Measurements from ENCODE around the gene IRGQ.
A peak's percentile ranks its signal among the peaks of the same experiment; 100 is the strongest.
"Not testable (repeated sequence)": the region's sequence is repeated elsewhere in the genome, so short reads cannot be mapped to it uniquely, and the experiment has no call there.

IRGQ gene

DNA sequence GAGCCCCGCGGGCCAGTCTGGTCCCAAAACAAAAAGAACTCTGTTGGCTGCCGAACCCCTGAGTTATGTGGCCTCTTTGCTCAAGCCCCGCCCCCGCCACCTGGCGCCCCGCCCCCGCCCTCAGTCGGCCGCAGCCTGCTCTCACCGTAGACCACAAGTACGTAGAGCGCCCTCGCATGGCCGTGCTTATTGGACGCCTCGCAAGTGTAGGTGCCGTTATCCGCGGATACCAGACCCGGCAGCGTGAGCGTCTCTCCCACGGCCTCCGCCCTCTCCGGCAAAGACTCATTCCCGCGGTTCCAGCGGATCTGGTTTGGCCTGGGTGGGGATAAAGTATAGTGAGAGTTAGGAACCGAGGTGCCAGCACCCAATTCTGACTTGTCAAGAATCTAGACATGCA lies 29.0 kb upstream of the IRGQ start:
- no peak overlapping the region for H3K4me3 ChIP-seq (ENCODE audit: low read depth, low read length)

DNA sequence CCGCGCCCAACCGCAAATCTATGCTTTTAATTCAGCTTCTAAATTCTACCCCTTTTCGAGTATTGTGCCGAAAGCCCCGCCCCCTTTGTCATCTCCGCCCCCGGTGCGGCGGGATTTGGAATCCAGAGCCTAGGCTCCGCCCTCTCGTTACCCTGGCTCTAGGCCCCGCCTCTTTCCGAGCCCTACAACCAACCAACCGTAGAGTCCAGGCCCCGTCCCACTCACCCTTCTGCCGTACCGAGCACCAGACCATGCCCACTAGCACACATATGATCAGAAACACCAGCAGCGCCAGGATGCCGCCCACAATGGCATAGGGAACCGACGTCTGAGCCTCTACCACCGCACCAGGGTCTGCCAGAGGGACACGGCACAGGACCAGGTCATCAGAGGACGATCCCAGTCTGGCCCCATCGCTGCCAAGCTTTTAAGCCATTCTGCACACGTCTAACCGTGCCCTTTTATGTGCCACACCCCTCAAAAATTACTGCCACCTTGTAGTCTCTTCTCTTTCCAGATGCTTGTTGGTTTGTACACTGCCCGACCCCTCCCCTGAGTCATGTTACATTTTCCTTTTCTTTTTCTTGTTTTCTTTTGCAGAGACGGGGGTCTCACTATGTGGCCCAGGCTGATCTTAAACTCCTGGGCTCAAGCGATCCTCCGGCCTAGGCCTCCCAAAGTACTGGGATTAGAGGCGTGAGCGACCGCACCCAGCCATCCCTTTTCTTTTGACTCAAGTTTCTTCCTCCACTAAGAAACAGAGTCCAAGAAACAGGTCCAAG lies 28.1 kb upstream of the IRGQ start:
- H3K4me3 ChIP-seq (ENCODE audit: low read depth, low read length) = no peak overlapping the region

DNA sequence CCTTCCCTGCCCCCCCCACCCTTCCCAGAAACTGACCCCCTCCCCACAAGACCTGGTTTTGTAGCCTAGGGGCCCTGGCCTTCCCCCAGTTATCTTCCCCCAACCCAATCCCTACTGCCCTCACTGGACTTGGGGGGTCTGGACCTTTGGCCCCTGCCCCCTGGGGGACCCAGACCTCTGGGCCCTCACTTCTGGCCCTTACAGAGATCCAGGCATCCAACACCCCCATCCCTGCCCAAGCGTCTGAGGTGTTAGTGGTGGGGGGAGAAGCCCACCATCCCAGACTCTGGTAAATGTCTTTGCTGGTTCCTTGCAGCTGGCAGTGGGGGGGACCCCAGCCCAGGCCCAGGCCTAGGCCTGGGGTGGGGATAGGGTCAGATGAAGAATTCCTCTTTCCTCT lies 27.0 kb upstream of the IRGQ start:
- no peak overlapping the region for H3K4me3 ChIP-seq (ENCODE audit: low read depth, low read length)

DNA sequence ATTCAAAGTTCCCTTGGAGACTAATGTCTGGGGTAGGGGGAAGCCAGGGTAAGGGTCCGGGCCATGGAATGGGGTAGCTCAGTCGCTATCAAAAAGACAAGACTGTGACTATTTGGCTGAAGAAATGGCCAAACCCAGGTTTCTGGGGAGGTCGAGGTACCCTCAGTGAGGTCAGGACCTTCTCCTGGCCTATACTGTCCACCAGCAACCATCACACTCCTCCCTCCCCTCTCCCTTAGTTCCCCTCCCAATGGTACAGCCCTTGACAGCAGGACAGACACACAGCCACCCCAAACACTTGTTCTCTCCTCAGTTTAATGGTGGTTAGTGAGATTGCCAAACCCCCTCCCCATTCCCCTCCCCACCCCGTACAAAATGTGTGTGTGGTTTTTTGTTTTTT lies 26.1 kb upstream of the IRGQ start:
- H3K4me3 ChIP-seq (ENCODE audit: low read depth, low read length) = no peak overlapping the region

DNA sequence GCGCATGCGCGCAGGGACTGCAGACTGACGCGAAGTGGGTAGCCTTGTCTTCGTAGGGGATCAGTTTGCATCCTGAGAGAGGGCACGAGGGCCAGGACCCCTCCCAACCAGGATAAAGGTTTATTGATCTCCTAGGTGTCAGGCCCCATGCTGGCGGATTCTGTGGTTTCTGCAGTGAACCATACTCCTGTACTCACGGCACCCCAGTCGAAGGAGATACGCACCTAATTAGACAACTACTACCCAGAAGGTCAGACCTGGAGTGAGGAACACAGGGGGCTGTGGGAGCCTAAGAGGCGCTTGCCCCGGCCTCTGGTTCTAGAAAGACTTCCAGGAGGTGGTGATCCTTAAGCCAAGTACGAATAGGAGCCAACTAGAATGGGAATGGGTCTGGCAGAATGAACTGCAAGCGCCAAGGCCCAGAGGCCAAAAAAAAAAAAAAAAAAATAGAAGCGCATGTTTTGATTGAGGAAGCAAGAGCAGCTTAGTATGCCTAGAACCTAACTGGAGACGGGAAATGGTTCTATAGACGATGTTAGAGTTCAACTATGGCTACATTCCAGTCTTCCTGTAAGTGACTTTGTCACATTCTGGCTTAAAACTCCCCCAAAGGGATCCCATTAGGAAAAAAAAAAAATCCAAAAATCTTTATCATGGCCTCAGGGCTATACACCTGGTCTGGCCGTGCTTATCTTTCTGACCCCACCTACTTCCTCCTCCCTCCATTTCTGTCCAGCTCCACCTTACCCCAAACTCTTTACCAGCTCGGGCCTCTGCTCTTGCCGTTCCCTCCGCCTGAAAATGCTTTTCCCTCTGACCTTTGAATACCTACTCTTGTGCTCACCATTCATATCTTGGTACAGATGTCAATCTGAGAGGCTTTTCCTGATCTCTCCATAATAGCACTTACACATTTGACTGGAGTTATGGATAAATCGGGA lies 24.4 kb upstream of the IRGQ start:
- peak overlapping the region; percentile 77 for H3K4me3 ChIP-seq (ENCODE audit: low read depth, low read length)

DNA sequence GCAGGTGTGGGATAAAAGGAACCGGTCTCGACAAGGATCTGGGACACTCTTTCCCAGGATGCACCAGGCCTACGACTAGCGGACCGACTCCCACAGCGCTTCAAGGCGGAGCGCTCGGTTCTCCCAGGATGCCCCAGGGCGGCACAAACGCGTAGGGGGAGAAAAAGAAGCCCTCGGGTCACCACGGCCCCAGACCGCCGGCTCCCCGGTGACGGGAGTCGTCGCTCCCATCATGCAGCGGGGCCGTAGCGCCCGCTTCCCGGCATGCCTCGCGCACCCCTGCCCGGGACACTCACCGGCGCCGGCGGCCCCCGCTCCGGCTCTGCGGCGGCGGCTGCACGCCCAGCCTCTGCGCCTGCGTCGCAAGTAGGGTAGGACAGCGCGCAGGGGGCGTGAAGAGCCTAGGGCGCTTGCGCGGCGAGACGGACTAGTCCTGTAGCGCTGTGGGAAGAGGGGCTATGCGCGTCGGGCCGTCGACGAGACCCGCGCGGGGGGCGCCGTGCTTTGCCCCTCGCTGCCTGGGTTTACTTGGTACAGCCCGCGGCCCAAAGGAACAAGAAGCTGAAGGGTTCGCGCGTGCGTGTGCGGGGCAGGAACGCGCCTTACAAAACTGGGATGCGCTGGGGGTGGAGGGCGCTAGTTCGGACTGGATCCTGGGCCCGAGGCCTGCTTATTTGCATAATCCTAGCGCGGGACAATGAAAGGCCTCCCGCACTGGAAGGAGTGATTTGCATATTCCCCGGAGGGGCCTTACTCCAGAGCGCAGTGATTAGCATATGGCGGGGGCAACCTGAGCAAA lies 23.5 kb upstream of the IRGQ start, which contains the start of gene ZNF428:
Gene ZNF428 (minus strand): TSS at position 368 of the 799 bp plus-strand sequence. CDS start 5,325 bp downstream, outside the sequence.
- H3K4me3 ChIP-seq (ENCODE audit: low read depth, low read length) = peak within 1 kb of the TSS; percentile 77

DNA sequence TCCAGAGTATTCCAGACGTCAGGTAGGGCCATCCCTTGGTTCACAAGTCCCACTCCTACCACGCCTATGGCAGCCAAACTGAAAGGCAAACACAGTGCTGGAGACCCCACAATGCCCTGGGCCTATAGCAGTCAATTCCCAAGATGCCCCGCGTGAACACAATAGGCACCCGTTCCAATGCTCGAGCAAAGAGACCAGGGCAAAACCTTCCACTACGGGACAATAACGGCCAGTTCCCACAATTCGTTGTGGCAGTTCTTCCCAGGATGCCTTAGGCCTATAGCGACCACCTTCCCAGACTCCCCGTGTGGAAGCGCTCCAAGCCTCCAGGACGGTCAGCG lies 23.0 kb upstream of the IRGQ start:
- peak overlapping the region; percentile 77 for H3K4me3 ChIP-seq (ENCODE audit: low read depth, low read length)

DNA sequence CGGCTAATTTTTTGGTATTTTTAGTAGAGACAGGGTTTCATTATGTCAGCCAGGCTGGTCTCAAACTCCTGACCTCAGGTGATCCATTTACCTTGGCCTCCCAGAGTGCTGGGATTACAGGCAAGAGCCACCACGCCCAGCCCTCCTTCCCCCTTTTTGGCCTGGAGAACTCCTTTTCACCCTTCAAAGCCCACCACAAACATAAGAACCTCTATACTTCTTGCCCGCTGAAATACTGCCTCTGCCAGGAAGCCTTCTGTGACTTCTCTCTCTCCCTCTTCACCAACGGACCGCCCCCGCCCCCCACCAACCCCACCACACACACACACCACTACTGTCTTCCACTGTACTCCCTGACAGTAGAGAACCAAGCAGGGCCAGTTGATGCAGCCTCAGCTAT lies 21.0 kb upstream of the IRGQ start:
- no peak overlapping the region for H3K4me3 ChIP-seq (ENCODE audit: low read depth, low read length)

DNA sequence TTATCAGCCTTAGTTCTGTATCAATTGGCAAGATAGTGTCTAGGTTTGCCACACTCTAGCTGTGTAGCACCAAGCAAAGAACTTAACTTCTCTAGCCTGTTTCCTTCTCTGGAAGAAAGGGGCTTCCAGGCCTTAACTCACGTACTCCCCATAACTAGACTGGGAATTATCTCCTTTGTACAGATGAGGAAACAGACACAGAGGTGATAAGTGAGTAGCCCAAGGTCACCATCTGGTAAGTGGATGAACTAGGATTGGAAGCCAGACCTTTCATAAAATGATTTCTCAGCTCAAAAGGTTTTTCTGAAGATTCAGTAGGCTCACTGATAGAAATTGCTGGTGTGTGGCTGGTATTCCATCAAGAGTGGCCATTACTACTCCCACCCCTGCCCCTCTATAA lies 20.4 kb upstream of the IRGQ start:
- H3K4me3 ChIP-seq (ENCODE audit: low read depth, low read length) = no peak overlapping the region

DNA sequence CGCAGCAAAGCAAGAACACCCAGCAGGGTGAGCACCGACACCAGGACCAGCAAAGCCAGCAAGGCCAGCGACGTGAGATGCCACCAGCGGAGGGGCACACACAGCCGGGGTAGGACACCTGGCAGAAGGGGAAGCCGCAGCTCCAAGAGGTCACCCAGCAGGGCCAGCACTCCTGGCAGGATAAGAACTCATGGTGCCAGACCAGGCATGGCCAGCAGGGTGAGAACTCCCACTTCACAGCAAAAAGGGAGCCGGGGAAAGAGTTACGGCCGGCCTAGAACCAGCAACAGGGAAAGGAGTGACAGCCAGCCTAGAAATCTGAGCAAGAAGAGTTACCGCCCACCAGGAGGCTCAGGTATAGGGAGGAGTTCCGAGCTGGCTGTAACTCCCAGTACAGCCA lies 16.4 kb upstream of the IRGQ start:
- H3K4me3 ChIP-seq (ENCODE audit: low read depth, low read length) = no peak overlapping the region

DNA sequence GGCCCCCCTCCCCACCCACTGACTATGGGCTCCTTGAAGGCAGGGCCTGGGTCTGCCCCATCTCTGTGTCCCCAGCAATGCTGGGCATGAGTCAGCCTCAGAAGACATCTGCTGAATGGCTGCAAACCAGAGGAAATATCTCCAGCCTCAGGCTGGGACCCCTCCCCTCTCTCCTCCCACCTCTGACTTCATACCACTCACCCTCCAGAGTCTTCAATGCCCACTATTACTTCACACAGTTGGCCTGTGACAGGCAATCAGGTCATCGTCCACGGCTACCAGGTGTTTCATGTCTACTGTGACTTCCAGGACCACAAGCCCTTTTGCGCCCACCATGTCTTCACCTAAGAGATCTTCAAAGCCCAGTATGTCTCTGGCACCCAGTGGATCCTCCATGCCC lies 15.9 kb upstream of the IRGQ start, which contains the start of gene SRRM5:
Gene SRRM5 (plus strand): TSS at position 301 of the 400 bp plus-strand sequence. CDS start 34 bp downstream, at position 335.
- H3K4me3 ChIP-seq (ENCODE audit: low read depth, low read length) = no peak within 1 kb of the TSS

DNA sequence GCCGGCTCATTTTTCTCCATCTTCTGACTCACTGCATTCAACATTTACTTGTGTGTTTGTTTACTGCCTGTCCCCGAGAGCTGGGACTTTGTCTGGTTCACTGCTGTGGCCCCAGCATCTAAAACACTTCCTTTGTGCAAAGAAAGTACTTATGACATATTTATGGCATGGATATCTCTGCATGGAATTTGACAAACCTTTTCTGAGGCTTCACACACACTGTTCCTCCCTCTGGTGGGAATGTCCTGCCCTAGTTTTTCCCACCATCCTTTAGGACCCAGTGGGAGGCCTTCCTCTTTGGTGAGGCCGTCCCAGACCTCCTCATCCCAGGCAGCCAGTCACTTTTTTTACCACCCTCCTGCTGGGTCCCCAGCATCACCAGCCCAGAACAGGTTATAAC lies 14.6 kb upstream of the IRGQ start:
- no peak overlapping the region for H3K4me3 ChIP-seq (ENCODE audit: low read depth, low read length)

DNA sequence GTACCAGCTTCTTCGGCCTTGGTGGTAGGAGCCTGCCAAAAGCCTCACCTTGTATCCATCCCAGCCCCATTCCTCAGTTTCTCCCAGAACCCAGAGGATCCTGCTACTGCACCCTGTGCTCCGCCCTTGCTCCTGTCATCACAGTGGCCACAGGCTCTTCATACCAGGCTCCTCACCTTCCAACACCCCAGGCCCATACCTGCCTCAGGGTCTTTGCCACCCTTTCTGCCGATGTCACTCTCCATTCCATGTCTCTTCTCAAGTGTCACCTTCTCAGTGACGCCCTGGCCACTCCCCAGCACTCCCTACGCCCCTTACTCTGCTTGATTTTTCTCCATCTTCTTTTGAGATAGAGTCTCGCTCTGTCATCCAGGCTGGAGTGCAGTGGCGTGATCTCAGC lies 13.9 kb upstream of the IRGQ start:
- H3K4me3 ChIP-seq (ENCODE audit: low read depth, low read length) = no peak overlapping the region

DNA sequence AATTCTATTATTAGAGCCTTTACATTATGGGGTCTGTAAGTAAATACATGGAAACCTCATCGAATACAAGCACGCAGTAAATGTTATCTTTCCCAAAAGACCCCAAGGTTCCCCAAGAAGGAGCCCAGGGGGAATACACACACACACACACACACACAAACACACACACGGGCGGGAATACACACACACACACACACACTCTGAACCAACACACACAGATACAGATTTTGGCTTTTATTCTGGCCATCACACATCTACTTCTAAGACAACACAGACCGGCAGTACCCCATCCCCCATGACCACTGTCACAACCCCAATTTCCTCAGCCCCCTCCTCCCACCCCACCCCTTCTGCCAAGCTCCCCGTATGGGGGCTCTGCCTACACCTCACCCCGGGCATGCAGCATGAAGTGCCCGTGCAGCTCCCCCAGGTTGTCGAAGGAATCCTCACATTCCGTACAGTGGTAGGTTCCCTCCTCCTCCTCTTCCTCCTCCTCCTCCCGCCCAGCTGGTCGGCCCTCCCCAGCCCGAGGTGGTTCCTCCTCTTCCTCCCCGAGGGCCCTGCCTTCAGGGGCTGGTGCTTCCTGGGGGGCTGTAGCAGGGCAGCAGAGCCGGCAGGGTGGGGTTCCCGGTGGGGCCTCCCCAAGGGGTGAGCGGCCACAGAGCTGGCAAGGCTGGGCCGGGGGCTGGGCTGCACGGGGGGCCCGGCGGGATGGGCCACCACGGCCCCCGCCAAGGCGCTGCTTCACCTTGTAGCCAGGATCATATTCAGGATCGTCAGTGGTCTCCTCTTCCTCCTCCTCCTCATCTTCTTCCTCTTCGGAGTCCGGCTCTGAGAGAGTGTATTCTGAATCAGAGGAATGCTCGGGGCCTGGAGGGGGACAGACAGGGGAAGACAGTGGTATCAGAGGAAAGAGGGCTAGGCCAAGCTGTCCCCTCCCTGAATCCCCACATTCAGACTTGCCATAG lies 11.6 kb upstream of the IRGQ start:
- H3K4me3 ChIP-seq (ENCODE audit: low read depth, low read length) = no peak overlapping the region

DNA sequence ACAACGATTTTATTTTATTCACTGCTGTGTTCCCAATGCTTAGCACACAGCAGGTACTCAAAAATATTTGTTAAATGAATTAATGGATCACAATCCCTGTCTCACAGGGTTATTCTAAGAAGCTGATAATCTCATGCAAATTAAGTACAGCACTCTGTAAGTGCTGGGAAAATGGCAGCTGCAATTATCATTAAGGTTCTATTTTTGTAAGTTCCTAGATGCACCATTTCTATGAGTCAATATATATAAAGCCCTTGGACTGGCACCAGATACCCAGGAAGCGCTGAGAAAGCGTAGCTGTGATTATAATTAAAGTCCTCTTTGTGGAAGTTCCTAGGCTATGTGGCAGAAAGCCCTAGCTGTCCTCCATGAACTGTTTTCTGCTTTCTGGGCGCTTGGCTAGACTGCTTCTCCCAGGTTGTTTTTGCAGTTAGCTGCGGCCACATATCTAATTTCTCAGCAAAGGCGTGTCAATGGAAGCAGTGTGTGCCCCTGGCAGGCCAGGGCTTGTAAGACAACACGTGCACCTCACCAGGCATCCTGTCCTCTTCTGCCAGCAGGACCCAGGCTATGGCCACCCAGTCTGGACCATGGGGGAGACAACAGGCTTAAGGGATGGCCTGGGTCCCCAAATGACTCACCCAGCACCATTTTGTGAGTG lies 10.8 kb upstream of the IRGQ start:
- no peak overlapping the region for H3K4me3 ChIP-seq (ENCODE audit: low read depth, low read length)

DNA sequence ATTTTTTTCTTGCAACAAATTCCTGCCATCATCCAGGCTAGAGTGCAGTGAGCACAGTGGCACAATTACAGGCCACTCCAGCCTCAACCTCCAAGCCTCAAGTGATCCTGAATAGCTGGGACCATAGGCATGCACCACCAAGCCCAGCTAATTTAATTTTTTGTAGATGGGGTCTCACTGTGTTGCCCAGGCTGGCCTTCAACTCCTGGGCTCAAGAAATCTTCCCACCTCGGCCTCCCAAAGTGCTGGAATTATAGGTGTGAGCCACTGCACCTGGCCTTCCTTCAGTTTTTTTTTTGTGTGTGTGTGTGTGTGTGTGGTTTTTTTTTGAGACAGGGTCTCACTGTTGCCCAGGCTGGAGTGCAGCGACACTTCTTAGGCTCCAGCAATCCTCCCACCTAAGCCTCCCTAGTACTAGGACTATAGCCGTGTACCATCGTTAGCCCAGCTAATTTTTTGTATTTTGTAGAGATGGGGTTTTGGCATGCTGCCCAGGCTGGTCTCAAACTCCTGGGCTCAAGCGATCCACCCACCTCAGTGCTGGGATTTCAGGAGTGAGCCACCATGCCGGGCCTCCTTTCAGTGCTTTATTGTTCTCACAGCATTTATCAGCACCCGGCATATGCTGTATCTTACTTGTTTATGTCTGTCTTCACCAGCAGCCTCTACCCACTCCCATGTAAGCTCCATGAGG lies 10.1 kb upstream of the IRGQ start:
- H3K4me3 ChIP-seq (ENCODE audit: low read depth, low read length) = no peak overlapping the region

DNA sequence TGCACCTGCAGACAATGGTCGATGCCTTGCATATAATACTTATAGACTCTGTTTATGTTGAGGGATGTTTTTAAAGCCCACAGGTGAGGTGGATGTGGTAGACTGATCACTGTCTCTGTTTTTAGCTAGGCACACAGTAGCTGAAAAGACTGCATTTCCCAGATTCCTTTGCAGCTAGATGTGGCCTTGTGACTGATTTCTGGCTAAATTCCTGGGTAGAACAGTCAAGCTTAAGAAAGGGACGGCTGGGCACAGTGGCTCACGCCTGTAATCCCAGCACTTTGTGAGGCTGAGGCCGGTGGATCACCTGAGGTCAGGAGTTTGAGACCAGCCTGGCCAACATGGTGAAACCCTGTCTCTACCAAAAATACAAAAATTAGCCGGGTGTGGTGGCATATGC lies 4.4 kb upstream of the IRGQ start:
- not testable (repeated sequence) for H3K4me3 ChIP-seq (ENCODE audit: low read depth, low read length)

DNA sequence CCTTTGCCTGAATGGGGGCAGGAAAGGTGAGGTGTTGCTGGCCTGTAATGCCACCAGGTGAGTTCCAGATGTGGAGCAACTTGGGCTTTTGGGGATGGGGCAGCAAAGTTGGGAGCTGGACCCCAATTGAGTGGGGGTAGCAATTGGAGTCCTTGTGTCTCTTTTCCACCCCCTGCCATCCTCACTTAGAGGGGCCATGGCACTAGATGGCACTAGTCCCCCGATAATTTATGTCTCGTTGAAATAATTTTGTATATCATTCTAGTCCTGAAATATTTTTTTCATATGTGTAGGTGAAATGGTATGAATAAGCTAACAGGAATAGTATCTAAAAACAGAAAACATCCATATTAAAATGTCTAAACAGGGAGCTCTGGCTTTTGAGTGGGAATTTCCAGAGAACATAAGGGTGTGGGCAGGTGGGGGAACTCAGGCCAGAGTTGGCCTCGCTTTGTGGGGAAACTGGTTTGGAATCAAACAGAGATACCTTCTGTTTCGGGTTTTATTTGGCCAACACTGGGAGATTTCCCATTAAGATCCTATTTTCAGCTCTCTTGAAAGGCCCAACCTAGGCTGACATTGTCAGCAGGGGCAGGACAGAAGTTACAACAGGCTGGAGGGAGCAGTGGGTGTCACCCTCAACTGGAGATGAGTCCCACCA lies 3.8 kb upstream of the IRGQ start:
- no peak overlapping the region for H3K4me3 ChIP-seq (ENCODE audit: low read depth, low read length)

Data from iPS-11a (cell line).